Activated CD8-positive, alpha-beta memory T cell treated with anti-CD3 and anti-CD28 coated beads for 48 hours (primary cell): ENCODE results near the gene DNAH11.

Experiments used
- DNase-seq, 3 experiments: peaks; one replicate each; pipeline ENCODE4 v3.0.0-alpha.2; 2020; ENCODE audit warnings: low read depth in 2 of 3, low spot score in 2 of 3

DNAH11 gene

GRCh38 chr7:21550821-21551531, 8.1 kb downstream of the DNAH11 start:
- DNase-seq: no peak

GRCh38 chr7:21562385-21562784, 19.5 kb downstream of the DNAH11 start:
- no peak for DNase-seq

- DNase-seq: no peak
Observed at GRCh38 chr7:21565614-21566013, 22.8 kb downstream of the DNAH11 start.

GRCh38 chr7:21566094-21566493, 23.3 kb downstream of the DNAH11 start:
- DNase-seq: no peak

- no peak for DNase-seq
Observed at GRCh38 chr7:21568762-21569161, 25.9 kb downstream of the DNAH11 start.

GRCh38 chr7:21572331-21573313, 29.8 kb downstream of the DNAH11 start:
- DNase-seq: no peak

GRCh38 chr7:21579341-21580072, 36.7 kb downstream of the DNAH11 start:
- no peak for DNase-seq

GRCh38 chr7:21580073-21580521, 37.3 kb downstream of the DNAH11 start:
- no peak for DNase-seq

GRCh38 chr7:21585070-21585724, 42.4 kb downstream of the DNAH11 start:
- DNase-seq: no peak

GRCh38 chr7:21587139-21587784, 44.4 kb downstream of the DNAH11 start:
- DNase-seq: no peak

GRCh38 chr7:21596801-21597200, 54.0 kb downstream of the DNAH11 start:
- no peak for DNase-seq

- no peak for DNase-seq
Observed at GRCh38 chr7:21603462-21603861, 60.6 kb downstream of the DNAH11 start.

- no peak for DNase-seq
Observed at GRCh38 chr7:21603972-21604749, 61.3 kb downstream of the DNAH11 start.

- DNase-seq: no peak
Observed at GRCh38 chr7:21605008-21605585, 62.3 kb downstream of the DNAH11 start.

- DNase-seq: no peak
Observed at GRCh38 chr7:21608465-21608864, 65.6 kb downstream of the DNAH11 start.

GRCh38 chr7:21611129-21611528, 68.3 kb downstream of the DNAH11 start:
- DNase-seq: no peak

- DNase-seq: no peak
Observed at GRCh38 chr7:21616091-21616490, 73.3 kb downstream of the DNAH11 start.

- no peak for DNase-seq
Observed at GRCh38 chr7:21616796-21617436, 74.1 kb downstream of the DNAH11 start.

- no peak for DNase-seq
Observed at GRCh38 chr7:21617513-21617912, 74.7 kb downstream of the DNAH11 start.
